Astrocyte of the spinal cord (primary cell): ENCODE data around the gene PLPPR5.

Source experiments
- DNase-seq: peaks from one replicate; pipeline ENCODE4 v3.0.0; 2011; ENCODE audit warnings: low read depth, low spot score
- H3K4me3 ChIP-seq: 2 replicates; pipeline ENCODE4 v1.5.1; 2011; ENCODE audit warnings: low read depth, mild to moderate bottlenecking, low read length, moderate library complexity
- CTCF ChIP-seq: IDR thresholded peaks from 2 replicates; pipeline ENCODE4 v1.5.1; 2012; ENCODE audit warnings: low read depth, mild to moderate bottlenecking, low read length, inconsistent platforms
- in situ Hi-C: cut with HindIII; loops from 2 replicates; pipeline ENCODE4 v1.10.0; 2017; ENCODE audit warnings: low sequenced_read_pairs

Gene PLPPR5

GRCh38 chr1:98923667-98924066 is 81.0 kb downstream of the PLPPR5 start:
- no peak overlapping the region for H3K4me3 ChIP-seq
- TF ChIP-seq CTCF, result no peak
- in situ Hi-C loops, result no loop called here
- no peak for DNase-seq

GRCh38 chr1:98921817-98922216 is 82.8 kb downstream of the PLPPR5 start:
- in situ Hi-C loops, result no loop called here
- no peak overlapping the region for H3K4me3 ChIP-seq
- no peak for TF ChIP-seq CTCF
- no peak for DNase-seq

GRCh38 chr1:98920441-98921110 is 84.1 kb downstream of the PLPPR5 start:
- in situ Hi-C loops, result no loop called here
- TF ChIP-seq CTCF, result no peak
- H3K4me3 ChIP-seq, result no peak overlapping the region
- peak; percentile 68 for DNase-seq

GRCh38 chr1:98919652-98920051 is 85.0 kb downstream of the PLPPR5 start:
- no peak overlapping the region for H3K4me3 ChIP-seq
- TF ChIP-seq CTCF, result no peak
- in situ Hi-C loops, result no loop called here
- no peak for DNase-seq

- no peak for TF ChIP-seq CTCF
- H3K4me3 ChIP-seq, result no peak overlapping the region
- in situ Hi-C loops, result no loop called here
- no peak for DNase-seq
These were observed 85.5 kb downstream of the PLPPR5 start for GRCh38 chr1:98919211-98919610.

- no peak overlapping the region for H3K4me3 ChIP-seq
- no peak for DNase-seq
- in situ Hi-C loops, result no loop called here
- TF ChIP-seq CTCF, result no peak
These were observed 90.1 kb downstream of the PLPPR5 start for GRCh38 chr1:98914547-98914946.
